Mammary epithelial cell (primary cell): ENCODE measurements around the gene TMEM132D.

ENCODE experiments used
- CTCF ChIP-seq, 2 donors: IDR thresholded peaks in 1 of 2; conservative IDR thresholded peaks in 1 of 2; 2 replicates each; pipeline ENCODE4 v1.5.1; 2011 to 2012; ENCODE audit warnings: inconsistent platforms in 2 of 2, low read length in 2 of 2, mild to moderate bottlenecking in 2 of 2, control low read depth in 1 of 2, low read depth in 1 of 2; ENCODE audit not compliant: insufficient read depth in 1 of 2; ENCODE audit errors: extremely low read depth in 1 of 2
- EZH2 ChIP-seq: IDR thresholded peaks from 2 replicates; pipeline ENCODE4 v1.6.1; 2012; ENCODE audit warnings: low read length, inconsistent platforms, borderline replicate concordance

GRCh38 chr12:129772501-129773493, 131.0 kb downstream of the TMEM132D start:
- TF ChIP-seq CTCF (conservative IDR thresholded peaks at IDR 0.05 in 1 of 2, IDR thresholded peaks at IDR 0.05 in 1 of 2; ENCODE audit: extremely low read depth in 1 of 2, insufficient read depth in 1 of 2, low read depth in 1 of 2, low read length in 2 of 2) = no peak
- no peak for TF ChIP-seq EZH2
